ENCODE data around the gene DAZAP1.

Gene DAZAP1

DNA sequence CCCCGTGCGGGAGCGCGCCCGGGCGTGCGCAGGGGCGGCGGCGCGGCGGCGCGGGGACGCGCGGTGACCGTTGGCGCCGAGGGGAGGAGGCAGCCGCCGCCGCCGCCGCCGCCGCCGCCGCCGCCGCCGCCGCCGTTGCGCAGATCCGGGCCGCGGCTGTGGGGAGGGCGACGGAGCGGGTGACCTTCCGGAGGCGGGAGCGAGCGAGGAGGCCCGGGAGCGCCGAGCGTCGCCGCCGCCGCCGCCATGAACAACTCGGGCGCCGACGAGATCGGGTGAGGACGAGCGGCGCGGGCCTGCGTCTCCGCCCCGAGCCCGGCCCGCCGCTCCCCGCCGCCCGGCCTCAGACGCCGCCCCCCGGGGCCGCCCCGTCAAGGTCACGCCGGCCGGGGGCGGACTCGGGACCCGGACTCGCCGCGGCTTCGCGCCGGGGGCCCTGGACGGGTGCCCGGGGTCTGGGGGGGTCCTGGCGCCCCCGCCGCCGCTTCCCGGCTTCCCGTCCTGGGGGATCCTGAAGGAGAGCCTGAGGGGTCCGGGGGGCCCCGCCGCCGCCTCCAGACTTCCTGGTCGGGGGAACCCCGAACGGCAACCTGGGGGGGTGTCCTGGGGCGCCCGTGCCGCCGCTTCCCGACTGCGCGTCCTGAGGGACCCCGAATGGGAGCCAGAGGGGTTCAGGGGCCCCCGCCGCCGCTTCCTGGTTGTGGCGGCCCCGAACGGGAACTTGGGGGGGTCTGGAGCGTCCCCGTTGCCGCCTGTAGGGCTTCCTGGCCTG lies at the start of gene DAZAP1:
DAZAP1 (plus strand) TSS at position 59 of the 772 bp plus-strand sequence; CDS start at position 247, 188 bp downstream.
- Histone ChIP-seq H3K4me1 (ENCODE audit: control insufficient read depth in 5 of 5, insufficient read depth in 5 of 5, low read length in 5 of 5) (peaks cover 15 to 56% (median 49%) of the 10 kb centered on the region in 5 donors), H3K9me3 (ENCODE audit: control insufficient read depth in 5 of 5, low read length in 5 of 5) (no peaks in the 10 kb centered on the region), H3K27ac (ENCODE audit: low read depth, low read length) (peak within 1 kb of the TSS; percentile 83)

DNA sequence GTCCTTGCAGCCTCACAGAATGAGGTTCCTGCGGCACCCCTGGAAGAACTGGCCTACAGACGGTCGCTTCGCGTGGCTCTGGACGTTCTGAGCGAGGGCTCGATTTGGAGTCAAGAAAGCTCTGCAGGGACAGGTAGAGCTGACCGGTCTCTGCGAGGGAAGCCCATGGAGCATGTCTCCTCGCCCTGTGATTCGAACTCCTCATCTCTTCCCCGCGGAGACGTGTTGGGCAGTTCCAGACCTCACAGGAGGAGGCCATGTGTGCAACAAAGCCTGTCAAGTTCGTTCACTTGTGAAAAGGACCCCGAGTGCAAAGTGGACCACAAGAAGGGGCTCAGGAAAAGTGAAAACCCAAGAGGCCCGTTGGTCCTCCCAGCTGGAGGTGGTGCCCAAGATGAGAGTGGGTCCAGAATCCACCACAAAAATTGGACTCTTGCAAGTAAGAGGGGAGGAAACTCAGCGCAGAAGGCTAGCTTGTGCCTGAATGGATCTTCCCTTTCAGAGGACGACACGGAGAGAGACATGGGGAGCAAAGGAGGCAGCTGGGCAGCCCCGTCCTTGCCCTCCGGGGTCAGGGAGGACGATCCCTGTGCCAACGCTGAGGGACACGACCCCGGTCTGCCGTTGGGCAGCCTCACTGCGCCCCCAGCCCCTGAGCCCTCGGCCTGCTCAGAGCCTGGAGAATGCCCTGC lies 47.1 kb upstream of the DAZAP1 start:
- no peaks in the 10 kb centered on the region for H3K27me3 ChIP-seq (ENCODE audit: control insufficient read depth in 5 of 5, insufficient read depth in 4 of 5, low read length in 5 of 5)

More for the DNA sequence above, at the start of gene DAZAP1:
- H3K36me3 ChIP-seq (ENCODE audit: control insufficient read depth in 5 of 5, insufficient read depth in 5 of 5, low read length in 5 of 5) = peaks cover 0 to 8% (median 2%) of the 10 kb centered on the region in 5 donors
- peak within 1 kb of the TSS; percentile 59 to 81 (median 72) for H3K4me3 ChIP-seq (ENCODE audit: low read depth in 1 of 5, low read length in 5 of 5)
- peaks cover 0 to under 1% (median 0%) of the 10 kb centered on the region in 5 donors for H3K27me3 ChIP-seq (ENCODE audit: control insufficient read depth in 5 of 5, insufficient read depth in 4 of 5, low read length in 5 of 5)
- H3K9ac ChIP-seq (ENCODE audit: low read length in 5 of 5) = peak within 1 kb of the TSS in 4 of 5 donors; percentile 90 to 97 (median 97)

GRCh38 chr19:1360818-1361461 lies 46.4 kb upstream of the DAZAP1 start:
- peak overlapping the region; percentile 63 for H3K27ac ChIP-seq (ENCODE audit: low read depth, low read length)
- H3K9ac ChIP-seq (ENCODE audit: low read length in 5 of 5) = peak overlapping the region in 4 of 5 donors; percentile 3 to 64 (median 10)
- H3K27me3 ChIP-seq (ENCODE audit: control insufficient read depth in 5 of 5, insufficient read depth in 4 of 5, low read length in 5 of 5) = no peaks in the 10 kb centered on the region
- peaks cover 2 to 68% (median 59%) of the 10 kb centered on the region in 5 donors for H3K36me3 ChIP-seq (ENCODE audit: control insufficient read depth in 5 of 5, insufficient read depth in 5 of 5, low read length in 5 of 5)
- H3K9me3 ChIP-seq (ENCODE audit: control insufficient read depth in 5 of 5, low read length in 5 of 5) = no peaks in the 10 kb centered on the region
- peaks cover 7 to 39% (median 35%) of the 10 kb centered on the region in 5 donors for H3K4me1 ChIP-seq (ENCODE audit: control insufficient read depth in 5 of 5, insufficient read depth in 5 of 5, low read length in 5 of 5)
- peak overlapping the region; percentile 25 to 44 (median 36) for H3K4me3 ChIP-seq (ENCODE audit: low read depth in 1 of 5, low read length in 5 of 5)

More for the DNA sequence above, 47.1 kb upstream of the DAZAP1 start:
- Histone ChIP-seq H3K4me1 (ENCODE audit: control insufficient read depth in 5 of 5, insufficient read depth in 5 of 5, low read length in 5 of 5) (peaks cover 11 to 46% (median 42%) of the 10 kb centered on the region in 5 donors), H3K36me3 (ENCODE audit: control insufficient read depth in 5 of 5, insufficient read depth in 5 of 5, low read length in 5 of 5) (peaks cover 2 to 61% (median 53%) of the 10 kb centered on the region in 5 donors), H3K9ac (ENCODE audit: low read length in 5 of 5) (no peak overlapping the region), H3K27ac (ENCODE audit: low read depth, low read length) (peak overlapping the region; percentile 63), H3K4me3 (ENCODE audit: low read depth in 1 of 5, low read length in 5 of 5) (peak overlapping the region in 3 of 5 donors; percentile 12 to 44 (median 27)), H3K9me3 (ENCODE audit: control insufficient read depth in 5 of 5, low read length in 5 of 5) (no peaks in the 10 kb centered on the region)

DNA sequence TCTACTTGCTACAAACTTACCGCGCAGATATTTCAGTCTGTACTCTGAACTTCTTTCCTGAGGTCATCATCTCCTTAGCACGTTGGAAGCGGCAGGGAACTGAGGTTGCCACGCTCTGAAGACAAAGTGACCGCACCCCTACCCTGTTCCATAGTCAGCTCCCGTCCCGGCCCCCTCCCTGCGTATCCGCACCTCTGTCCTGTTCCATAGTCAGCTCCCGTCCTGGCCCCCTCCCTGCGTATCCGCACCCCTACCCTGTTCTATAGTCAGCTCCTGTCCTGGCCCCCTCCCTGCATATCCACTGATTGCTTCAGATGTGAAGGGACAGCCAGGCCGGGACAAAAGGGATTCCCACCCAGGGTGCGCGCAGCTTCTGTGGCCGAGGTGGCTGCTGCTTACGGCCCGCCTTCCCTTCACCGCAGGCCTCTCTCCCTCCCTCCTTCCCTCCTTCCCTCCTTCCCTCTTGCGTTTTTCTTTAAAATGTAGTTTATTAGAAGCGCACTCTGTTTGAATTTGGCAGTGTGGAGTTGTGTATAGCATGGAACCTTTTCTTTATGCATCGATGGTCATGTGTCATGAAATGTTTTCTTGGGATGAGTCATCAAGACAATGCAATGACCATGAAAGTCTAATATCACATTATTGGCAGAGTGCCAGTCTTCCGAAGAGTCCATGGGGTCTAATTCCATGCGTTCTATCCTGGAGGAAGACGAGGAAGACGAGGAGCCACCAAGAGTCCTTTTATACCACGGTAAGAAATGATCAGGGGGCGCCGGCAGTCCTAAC lies 45.6 kb upstream of the DAZAP1 start:
- Histone ChIP-seq H3K4me3 (ENCODE audit: low read depth in 1 of 5, low read length in 5 of 5) (peak overlapping the region in 4 of 5 donors; percentile 25 to 44 (median 36)), H3K9ac (ENCODE audit: low read length in 5 of 5) (peak overlapping the region in 2 of 5 donors; percentile 3 to 17), H3K27me3 (ENCODE audit: control insufficient read depth in 5 of 5, insufficient read depth in 4 of 5, low read length in 5 of 5) (no peaks in the 10 kb centered on the region), H3K4me1 (ENCODE audit: control insufficient read depth in 5 of 5, insufficient read depth in 5 of 5, low read length in 5 of 5) (peaks cover 4 to 30% (median 27%) of the 10 kb centered on the region in 5 donors), H3K27ac (ENCODE audit: low read depth, low read length) (peak overlapping the region; percentile 63), H3K36me3 (ENCODE audit: control insufficient read depth in 5 of 5, insufficient read depth in 5 of 5, low read length in 5 of 5) (peaks cover 2 to 76% (median 67%) of the 10 kb centered on the region in 5 donors), H3K9me3 (ENCODE audit: control insufficient read depth in 5 of 5, low read length in 5 of 5) (no peaks in the 10 kb centered on the region)

DNA sequence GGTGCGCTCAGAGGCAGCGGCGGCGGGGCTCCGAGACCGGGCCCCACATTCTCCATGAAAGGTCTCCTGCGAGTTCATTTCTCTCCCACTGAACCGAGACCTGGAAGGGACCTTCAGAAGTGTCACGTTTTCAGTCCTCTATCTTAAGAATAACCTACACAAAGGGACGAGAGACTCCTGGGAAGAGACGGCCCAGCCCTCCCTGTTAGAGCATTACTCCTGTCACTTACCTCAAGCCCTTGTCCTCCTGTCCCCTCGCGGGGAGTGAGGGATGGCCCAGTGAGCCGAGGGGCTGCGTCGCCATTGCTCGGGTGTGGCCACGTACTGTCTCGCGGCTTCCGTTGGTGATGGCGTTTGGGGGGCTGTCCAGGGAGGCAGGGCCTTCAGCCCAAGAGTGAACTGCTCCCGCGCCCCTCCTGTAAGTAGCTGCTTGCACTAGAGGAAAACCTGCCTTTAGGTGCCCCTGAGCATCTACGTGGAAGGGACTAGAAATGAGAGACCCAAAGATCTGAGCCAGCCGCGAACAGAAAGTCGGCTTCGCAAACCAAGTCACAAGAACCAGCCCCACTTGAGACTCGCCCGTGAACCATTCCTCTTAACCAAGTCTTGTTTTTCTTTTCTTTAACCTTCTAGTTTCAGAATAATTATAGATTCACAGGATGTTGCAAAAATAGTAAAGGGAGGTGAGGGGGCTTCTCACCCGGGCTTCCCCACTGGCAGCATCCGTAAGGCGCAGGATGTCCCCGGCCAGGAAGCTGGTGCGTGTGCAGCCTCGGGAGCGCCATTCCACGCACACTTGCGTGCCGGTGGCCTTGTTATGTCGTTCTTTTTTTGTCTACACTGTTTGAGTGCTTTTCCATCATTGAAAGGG lies 44.8 kb upstream of the DAZAP1 start:
- H3K27ac ChIP-seq (ENCODE audit: low read depth, low read length) = no peak overlapping the region
- no peaks in the 10 kb centered on the region for H3K9me3 ChIP-seq (ENCODE audit: control insufficient read depth in 5 of 5, low read length in 5 of 5)
- no peak overlapping the region for H3K4me3 ChIP-seq (ENCODE audit: low read depth in 1 of 5, low read length in 5 of 5)
- peaks cover 4 to 28% (median 26%) of the 10 kb centered on the region in 5 donors for H3K4me1 ChIP-seq (ENCODE audit: control insufficient read depth in 5 of 5, insufficient read depth in 5 of 5, low read length in 5 of 5)
- peaks cover 2 to 80% (median 73%) of the 10 kb centered on the region in 5 donors for H3K36me3 ChIP-seq (ENCODE audit: control insufficient read depth in 5 of 5, insufficient read depth in 5 of 5, low read length in 5 of 5)
- peak overlapping the region in 1 of 5 donors; percentile 17 for H3K9ac ChIP-seq (ENCODE audit: low read length in 5 of 5)
- no peaks in the 10 kb centered on the region for H3K27me3 ChIP-seq (ENCODE audit: control insufficient read depth in 5 of 5, insufficient read depth in 4 of 5, low read length in 5 of 5)

GRCh38 chr19:1363599-1363998 lies 43.8 kb upstream of the DAZAP1 start:
- Histone ChIP-seq H3K36me3 (ENCODE audit: control insufficient read depth in 5 of 5, insufficient read depth in 5 of 5, low read length in 5 of 5) (peaks cover 0 to 80% (median 68%) of the 10 kb centered on the region in 5 donors), H3K27ac (ENCODE audit: low read depth, low read length) (no peak overlapping the region), H3K27me3 (ENCODE audit: control insufficient read depth in 5 of 5, insufficient read depth in 4 of 5, low read length in 5 of 5) (no peaks in the 10 kb centered on the region), H3K4me1 (ENCODE audit: control insufficient read depth in 5 of 5, insufficient read depth in 5 of 5, low read length in 5 of 5) (peaks cover 4 to 28% (median 26%) of the 10 kb centered on the region in 5 donors), H3K9me3 (ENCODE audit: control insufficient read depth in 5 of 5, low read length in 5 of 5) (no peaks in the 10 kb centered on the region), H3K4me3 (ENCODE audit: low read depth in 1 of 5, low read length in 5 of 5) (no peak overlapping the region), H3K9ac (ENCODE audit: low read length in 5 of 5) (no peak overlapping the region)

DNA sequence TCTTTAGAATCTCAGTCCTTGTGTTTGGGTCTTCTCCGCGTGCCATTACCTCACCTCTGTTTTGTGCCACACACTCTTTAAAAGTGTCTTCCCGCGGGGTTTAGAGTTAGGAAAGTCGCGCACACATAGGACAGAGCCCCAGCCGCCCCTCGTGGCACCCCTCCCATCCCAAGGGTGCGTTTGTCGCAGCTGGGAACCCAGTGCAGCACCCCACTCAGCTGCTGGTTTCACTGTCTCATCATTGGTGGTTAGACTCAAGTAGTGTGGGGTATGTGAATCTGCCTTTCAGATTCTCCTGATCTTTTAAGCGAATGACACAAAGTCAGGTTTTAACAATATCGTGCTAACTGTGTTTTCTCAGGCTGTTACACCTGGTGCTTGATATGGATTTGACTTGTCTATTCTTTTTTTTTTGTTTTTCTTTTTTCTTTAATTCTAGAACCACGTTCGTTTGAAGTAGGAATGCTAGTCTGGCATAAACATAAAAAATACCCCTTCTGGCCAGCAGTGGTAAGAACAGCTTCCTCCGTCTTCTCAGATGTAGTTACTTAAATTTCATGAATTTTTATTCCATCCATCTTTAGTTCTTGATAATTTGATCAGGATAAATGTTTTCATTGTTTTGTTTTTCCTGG lies 43.2 kb upstream of the DAZAP1 start:
- Histone ChIP-seq H3K36me3 (ENCODE audit: control insufficient read depth in 5 of 5, insufficient read depth in 5 of 5, low read length in 5 of 5) (peaks cover 0 to 77% (median 67%) of the 10 kb centered on the region in 5 donors), H3K27ac (ENCODE audit: low read depth, low read length) (no peak overlapping the region)

GRCh38 chr19:1365319-1366269 lies 41.8 kb upstream of the DAZAP1 start:
- H3K9ac ChIP-seq (ENCODE audit: low read length in 5 of 5) = no peak overlapping the region
- no peaks in the 10 kb centered on the region for H3K9me3 ChIP-seq (ENCODE audit: control insufficient read depth in 5 of 5, low read length in 5 of 5)
- peaks cover 4 to 18% (median 16%) of the 10 kb centered on the region in 5 donors for H3K4me1 ChIP-seq (ENCODE audit: control insufficient read depth in 5 of 5, insufficient read depth in 5 of 5, low read length in 5 of 5)
- H3K27ac ChIP-seq (ENCODE audit: low read depth, low read length) = no peak overlapping the region
- peaks cover 0 to 79% (median 72%) of the 10 kb centered on the region in 5 donors for H3K36me3 ChIP-seq (ENCODE audit: control insufficient read depth in 5 of 5, insufficient read depth in 5 of 5, low read length in 5 of 5)
- H3K27me3 ChIP-seq (ENCODE audit: control insufficient read depth in 5 of 5, insufficient read depth in 4 of 5, low read length in 5 of 5) = no peaks in the 10 kb centered on the region
- no peak overlapping the region for H3K4me3 ChIP-seq (ENCODE audit: low read depth in 1 of 5, low read length in 5 of 5)

More for the DNA sequence above, 43.2 kb upstream of the DAZAP1 start:
- Histone ChIP-seq H3K9ac (ENCODE audit: low read length in 5 of 5) (no peak overlapping the region), H3K4me3 (ENCODE audit: low read depth in 1 of 5, low read length in 5 of 5) (no peak overlapping the region), H3K27me3 (ENCODE audit: control insufficient read depth in 5 of 5, insufficient read depth in 4 of 5, low read length in 5 of 5) (no peaks in the 10 kb centered on the region), H3K4me1 (ENCODE audit: control insufficient read depth in 5 of 5, insufficient read depth in 5 of 5, low read length in 5 of 5) (peaks cover 4 to 28% (median 26%) of the 10 kb centered on the region in 5 donors), H3K9me3 (ENCODE audit: control insufficient read depth in 5 of 5, low read length in 5 of 5) (no peaks in the 10 kb centered on the region)

Data from subcutaneous abdominal adipose tissue (tissue), 5 donors.